Measurements from ENCODE around the gene TSGA10IP.
A peak's percentile ranks its signal among the peaks of the same experiment; 100 is the strongest.

The TSGA10IP gene

GRCh38 chr11:65977621-65978390 is 32.5 kb downstream of the TSGA10IP start:
- no peak for DNase-seq

GRCh38 chr11:65978391-65979238 is 33.3 kb downstream of the TSGA10IP start:
- DNase-seq = no peak

DNA sequence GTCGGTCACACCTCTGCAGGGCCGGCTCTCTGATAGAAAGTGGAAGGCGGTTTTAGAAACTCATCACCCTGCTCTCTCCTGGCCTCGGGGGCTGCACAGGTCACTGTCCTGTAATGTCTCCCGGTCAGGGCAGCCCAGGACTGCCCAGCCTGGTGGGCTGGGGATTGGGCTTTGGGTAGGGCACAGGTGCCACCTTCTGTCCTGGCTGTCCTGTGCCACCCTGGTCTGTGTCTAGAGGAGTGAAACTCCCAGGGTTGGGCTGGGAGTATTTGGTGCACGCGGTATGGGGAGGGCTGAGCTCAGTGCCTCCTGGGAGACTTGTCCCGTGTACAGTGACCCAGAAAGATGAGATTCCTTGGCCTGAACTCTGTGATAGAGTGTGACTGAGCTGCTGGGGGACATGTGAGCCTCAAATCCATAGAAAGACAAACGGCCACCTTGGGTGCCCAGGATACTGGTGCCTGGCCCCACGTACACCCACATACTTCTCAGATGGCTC is 34.0 kb downstream of the TSGA10IP start:
- no peak for DNase-seq

- no peak for DNase-seq
Observed at GRCh38 chr11:65981101-65981740, 35.9 kb downstream of the TSGA10IP start.

- DNase-seq = no peak
Observed at GRCh38 chr11:65981972-65982823, 36.9 kb downstream of the TSGA10IP start.

DNA sequence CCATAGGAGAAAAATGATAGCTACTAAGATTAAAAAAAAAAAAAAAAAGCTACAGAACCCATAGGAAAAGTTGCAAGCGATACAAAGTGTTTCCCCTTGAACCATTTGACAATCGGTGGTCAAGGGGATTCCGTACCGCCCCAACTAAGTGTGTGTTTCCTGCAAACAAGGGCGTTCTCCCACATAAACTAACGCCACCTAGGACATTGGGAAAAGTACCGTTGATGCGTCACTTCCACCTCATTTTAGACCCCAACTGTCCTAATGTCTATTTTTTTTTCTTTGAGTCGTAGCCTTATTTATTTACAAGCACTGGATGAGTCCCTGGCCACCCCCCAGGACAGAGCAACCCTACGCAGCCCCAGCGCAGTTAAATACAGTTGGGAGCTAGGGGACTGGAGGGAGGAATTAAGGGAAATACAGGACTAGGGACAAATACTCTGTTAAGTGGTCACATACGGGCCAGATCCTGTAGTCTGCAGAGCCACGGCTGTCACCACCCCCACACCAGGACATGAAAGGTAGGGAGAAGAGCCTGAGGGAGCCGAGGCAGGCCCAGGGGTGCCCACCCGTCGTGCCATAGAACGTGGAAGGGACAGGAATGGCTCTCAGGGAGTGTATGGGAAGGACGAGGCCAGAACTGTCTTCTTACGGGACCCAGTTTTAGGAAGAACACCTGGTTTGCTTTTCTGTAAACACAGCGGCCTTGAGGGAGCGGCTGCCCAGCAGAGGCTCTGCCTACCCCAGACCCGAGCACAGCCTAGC is 37.7 kb downstream of the TSGA10IP start:
- DNase-seq = no peak

DNA sequence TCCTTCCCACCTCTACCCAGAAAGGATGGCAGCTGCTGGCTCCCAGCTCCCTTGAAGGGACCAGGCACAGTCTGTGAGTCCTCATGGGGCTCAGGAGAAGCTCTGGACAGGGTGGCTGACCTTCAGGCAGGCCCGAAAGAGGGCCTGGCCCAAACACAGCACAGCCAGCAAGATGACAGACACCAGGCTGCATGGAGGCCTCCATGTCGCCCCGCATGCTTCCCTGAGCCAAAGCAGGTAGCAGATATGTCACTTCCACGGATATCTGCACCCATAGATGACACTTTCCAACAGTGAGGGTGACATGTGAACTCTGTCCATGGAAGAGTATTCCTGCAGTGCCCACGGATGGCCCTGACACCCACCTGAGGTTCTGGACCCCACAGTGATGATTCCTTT is 38.3 kb downstream of the TSGA10IP start:
- DNase-seq = no peak

DNA sequence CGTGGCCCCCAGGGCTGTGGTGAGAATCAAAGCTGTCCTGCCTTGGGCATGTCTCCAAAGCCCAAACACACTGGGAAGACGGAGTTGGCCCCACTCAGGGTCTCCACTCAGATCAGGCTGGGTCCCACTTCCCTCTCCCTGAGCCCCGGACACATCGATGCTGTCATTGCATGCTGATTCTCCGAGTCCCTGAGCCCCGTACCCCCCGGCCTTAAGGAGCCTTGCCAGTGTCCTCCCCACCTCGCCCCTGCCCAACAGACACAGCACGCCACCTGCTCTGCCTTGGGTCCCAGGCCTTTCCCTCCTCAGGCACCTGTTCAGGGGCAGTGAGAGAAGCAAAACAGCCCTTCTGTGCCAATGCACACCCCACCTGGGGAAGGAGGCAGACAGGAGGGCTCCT is 42.1 kb downstream of the TSGA10IP start:
- no peak for DNase-seq

- peak; percentile 74 to 94 (median 88) for DNase-seq
Observed at GRCh38 chr11:65988791-65989592, 43.7 kb downstream of the TSGA10IP start.

DNA sequence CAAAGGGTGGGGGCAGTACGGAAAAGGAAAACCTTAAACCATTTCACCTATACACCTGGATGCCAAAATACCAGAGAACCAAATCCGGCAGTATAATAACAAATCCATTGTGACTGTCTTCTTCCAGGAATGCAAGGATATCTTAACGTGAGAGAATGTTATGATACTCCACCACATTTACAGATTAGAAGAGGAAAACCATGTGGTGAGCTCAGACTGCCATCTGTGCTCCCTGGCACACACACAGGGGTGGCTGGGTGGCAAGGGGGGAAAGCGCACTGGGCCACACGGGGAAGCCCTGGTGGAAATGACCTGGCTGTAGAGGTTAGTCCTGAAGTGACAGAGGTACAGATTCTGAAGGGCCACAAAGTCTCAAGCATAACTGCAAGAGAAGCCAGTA is 46.8 kb downstream of the TSGA10IP start:
- no peak for DNase-seq

GRCh38 chr11:65997286-65997685 is 52.0 kb downstream of the TSGA10IP start:
- DNase-seq = no peak

DNA sequence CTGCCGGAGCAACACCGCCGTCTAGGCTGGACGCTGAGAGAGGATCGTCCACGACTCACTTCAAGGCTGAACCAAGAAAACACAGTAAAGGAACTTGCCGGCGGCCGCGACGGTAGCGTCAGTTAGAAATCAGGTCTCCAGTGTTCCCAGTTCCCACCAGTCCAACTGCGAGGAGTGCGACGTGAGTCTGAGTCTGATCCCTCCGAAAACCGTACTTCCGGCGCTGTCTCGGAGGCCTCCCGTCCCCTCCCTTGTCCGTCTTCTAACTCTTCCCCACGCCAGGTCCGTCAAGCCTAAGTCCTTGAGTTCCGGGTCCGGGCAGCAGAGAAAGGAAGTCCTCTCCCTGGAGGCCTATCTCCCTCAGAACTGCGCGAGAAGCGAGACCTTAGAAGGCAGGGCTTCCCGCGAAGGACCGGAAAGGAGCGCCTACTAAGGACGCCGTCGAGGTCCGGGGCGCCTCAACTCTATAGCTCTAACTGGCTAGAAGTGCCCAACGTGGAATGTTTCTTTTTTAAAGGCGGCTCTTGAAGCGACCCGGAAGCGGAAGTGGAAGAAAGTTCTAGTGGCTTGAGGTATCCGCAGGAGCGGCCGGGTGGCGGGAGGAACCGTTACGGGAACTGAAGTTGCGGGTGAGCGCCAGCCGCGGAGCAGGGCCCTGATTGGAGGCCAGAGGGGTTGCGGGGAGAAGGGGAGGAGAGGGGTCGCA is 56.8 kb downstream of the TSGA10IP start, which contains the start of the genes BANF1 and EIF1AD:
TSS of gene BANF1 (plus strand) at position 562 of the 706 bp plus-strand sequence. CDS start 748 bp downstream, outside the sequence.
TSS of gene EIF1AD (minus strand) at position 216 of the 706 bp plus-strand sequence. CDS start 1,768 bp downstream, outside the sequence.
- DNase-seq = peak; percentile 87 to 99 (median 95)

DNA sequence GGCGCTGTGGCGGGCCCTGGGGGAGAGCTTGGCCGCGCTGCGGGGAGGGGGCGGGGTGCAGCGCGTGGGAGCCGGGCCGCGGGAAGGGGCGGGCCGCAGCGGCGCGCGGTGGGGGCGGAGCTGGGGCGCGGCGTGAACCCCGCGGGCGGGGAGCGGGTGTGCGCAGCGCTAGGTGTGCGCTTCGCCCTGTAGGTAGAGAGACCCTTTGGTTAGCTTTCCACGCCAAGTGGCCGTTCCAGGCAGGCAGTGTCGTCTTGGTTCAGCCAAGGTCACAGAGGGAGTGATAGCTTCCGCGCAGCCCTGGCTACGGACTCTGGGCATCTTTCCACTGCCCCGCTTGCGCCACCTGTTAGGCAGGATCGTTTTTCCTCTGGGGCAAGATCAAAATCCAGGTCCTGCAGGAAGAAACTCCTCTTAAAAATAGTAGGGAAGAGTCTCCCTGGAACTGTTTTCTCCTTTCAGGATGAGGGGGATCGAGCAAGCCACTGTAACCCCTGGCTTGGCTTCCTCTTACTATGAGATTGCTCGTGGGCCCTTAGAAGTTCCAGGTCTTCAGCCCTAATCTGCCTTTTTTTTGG is 57.5 kb downstream of the TSGA10IP start:
- peak in 1 of 6 experiments; percentile 74 for DNase-seq

GRCh38 chr11:66003291-66003690 is 58.0 kb downstream of the TSGA10IP start:
- DNase-seq = no peak

GRCh38 chr11:66004186-66004585 is 58.9 kb downstream of the TSGA10IP start:
- DNase-seq = no peak

DNA sequence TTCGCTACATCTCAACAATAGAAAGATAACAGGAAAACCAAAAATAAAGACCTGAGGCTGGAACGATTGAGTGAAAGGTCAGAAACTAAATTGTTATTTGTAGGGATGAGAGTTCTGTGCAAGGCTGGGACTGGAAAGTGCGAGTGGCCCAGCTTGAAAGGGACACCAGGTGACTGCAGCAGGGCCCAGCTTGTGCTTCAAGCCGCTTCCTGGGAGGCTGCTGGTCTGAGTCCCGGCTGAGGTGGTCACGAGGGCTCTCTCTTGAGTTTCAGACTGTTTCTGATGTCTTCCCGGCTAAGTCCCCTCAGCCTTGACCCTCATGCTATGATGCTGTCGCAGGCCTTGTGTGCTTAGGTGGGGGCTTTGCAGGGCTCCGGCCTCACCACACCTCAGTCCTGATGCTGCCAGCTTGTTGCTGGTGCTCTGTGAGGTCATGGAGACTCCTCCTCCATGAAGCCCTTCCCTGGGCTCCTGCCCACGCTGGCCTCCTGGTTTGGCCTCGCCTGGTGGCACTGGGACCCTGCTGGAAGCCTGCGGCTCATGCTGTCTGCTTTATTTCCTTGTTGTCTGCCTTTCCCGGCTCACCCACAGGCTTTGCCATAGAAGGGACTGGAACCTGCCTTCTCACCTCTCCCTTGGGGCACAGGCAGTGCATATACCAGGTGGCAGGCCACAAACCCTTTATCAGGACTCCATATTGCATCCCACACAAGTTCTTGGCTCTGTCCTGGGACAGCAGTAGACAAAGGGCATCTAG is 61.0 kb downstream of the TSGA10IP start:
- DNase-seq = no peak

GRCh38 chr11:66006891-66007176 is 61.6 kb downstream of the TSGA10IP start:
- DNase-seq = no peak

DNA sequence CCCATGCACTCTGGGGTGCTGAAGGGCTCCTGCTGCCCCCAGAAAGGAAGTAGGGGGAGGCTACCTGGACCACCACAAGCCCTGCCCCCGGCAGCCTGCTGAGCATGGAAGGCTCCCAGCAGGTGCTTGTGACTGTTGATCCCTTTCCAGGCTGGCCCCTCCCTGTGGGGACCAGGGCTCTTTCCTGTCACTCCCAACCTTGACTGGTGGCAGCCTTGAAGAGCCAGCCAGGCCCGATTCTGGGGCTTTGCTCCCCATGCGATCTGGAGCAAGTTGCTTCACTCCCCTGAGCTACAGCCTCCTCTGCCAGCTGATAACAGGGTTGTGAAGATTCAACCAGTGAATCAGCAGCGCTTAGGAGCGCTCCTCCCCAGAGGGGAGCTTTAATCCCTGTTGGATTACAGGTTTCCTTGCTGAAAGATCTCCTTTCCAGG is 61.9 kb downstream of the TSGA10IP start:
- no peak for DNase-seq

- no peak for DNase-seq
Observed at GRCh38 chr11:66008095-66008467, 62.8 kb downstream of the TSGA10IP start.
